ENCODE data around the gene ARSJ.

The ARSJ gene

DNA sequence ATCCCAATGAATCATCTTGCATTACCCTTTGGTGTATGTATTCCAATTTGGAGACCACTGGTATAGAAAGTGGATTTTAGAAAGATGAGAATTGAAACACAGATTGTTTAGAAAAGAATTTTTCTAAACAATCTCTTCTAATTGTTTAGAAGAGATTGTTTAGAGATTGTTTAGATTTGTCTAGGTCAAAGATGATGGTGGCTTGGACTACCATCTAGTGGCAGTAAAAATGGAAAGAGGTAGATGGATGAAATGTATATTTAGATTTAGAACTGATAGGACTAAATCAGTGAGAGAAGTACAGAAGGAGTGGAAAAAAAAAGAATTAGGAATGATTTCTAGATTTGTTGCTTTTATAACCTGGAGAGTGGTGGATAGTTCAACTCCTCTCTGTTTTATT is 70.6 kb downstream of the ARSJ start:
- H3K27ac ChIP-seq (ENCODE audit: low read depth, low read length), result no peak overlapping the region
- H3K9me3 ChIP-seq (ENCODE audit: insufficient read depth, low read length), result no peaks in the 10 kb centered on the region
- H2AFZ ChIP-seq (ENCODE audit: low read depth, low read length, severe bottlenecking), result no peak overlapping the region
- H3F3A ChIP-seq (ENCODE audit: insufficient read depth), result no peaks in the 10 kb centered on the region
- no peak overlapping the region for H3K9ac ChIP-seq (ENCODE audit: low read length)
- no peak overlapping the region for H3K4me2 ChIP-seq (ENCODE audit: low read depth, low read length, poor library complexity, severe bottlenecking)
- no peak for TF ChIP-seq EZH2phosphoT487 (conservative IDR thresholded peaks at IDR 0.05; ENCODE audit: low read length)
- no peak for TF ChIP-seq CTCF (IDR thresholded peaks at IDR 0.05; ENCODE audit: insufficient read depth, low read length, poor library complexity, severe bottlenecking)
- no peak overlapping the region for H3K4me3 ChIP-seq (ENCODE audit: insufficient read depth, low read length, poor library complexity, severe bottlenecking)
- no peaks in the 10 kb centered on the region for H3K9me2 ChIP-seq (replicated peaks; ENCODE audit: insufficient read depth, low read length)
- H3K27me3 ChIP-seq (ENCODE audit: low read length), result no peaks in the 10 kb centered on the region
- no peaks in the 10 kb centered on the region for H3K79me2 ChIP-seq (ENCODE audit: insufficient read depth, low read length)
- no peaks in the 10 kb centered on the region for H4K20me1 ChIP-seq (ENCODE audit: low read depth, low read length)
- no peaks in the 10 kb centered on the region for H3K36me3 ChIP-seq (ENCODE audit: low read length)

GRCh38 chr4:113907559-113907958 is 71.9 kb downstream of the ARSJ start:
- Histone ChIP-seq H3K9ac (ENCODE audit: low read length) (no peak overlapping the region), H3K36me3 (ENCODE audit: low read length) (no peaks in the 10 kb centered on the region), H3K27ac (ENCODE audit: low read depth, low read length) (no peak overlapping the region), H4K20me1 (ENCODE audit: low read depth, low read length) (no peaks in the 10 kb centered on the region), H3K9me2 (replicated peaks; ENCODE audit: insufficient read depth, low read length) (no peaks in the 10 kb centered on the region), H3K79me2 (ENCODE audit: insufficient read depth, low read length) (no peaks in the 10 kb centered on the region), H3F3A (ENCODE audit: insufficient read depth) (no peaks in the 10 kb centered on the region), H3K4me3 (ENCODE audit: insufficient read depth, low read length, poor library complexity, severe bottlenecking) (no peak overlapping the region), H3K4me2 (ENCODE audit: low read depth, low read length, poor library complexity, severe bottlenecking) (no peak overlapping the region), H2AFZ (ENCODE audit: low read depth, low read length, severe bottlenecking) (no peak overlapping the region), H3K9me3 (ENCODE audit: insufficient read depth, low read length) (no peaks in the 10 kb centered on the region), H3K27me3 (ENCODE audit: low read length) (no peaks in the 10 kb centered on the region)
- TF ChIP-seq EZH2phosphoT487 (conservative IDR thresholded peaks at IDR 0.05; ENCODE audit: low read length) (no peak), CTCF (IDR thresholded peaks at IDR 0.05; ENCODE audit: insufficient read depth, low read length, poor library complexity, severe bottlenecking) (no peak)

DNA sequence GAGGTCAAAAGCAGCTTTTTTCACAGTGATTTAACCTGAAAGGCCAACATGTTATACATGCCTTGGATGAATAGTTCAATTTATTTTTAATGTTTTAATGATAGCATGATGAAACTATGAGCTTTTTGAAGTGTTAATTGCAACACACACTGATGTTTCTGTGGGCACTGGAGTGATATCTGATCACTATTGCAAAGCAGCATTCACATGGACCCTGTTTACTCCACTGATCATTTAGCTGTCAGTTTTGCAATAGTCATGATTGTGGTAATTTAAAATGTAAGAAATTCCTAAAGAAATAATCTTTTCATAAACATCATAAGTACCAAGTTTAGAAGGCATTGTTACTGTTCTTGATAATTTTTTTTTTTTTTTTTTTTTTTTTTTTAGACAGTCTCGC is 74.1 kb downstream of the ARSJ start:
- no peak for TF ChIP-seq CTCF (IDR thresholded peaks at IDR 0.05; ENCODE audit: insufficient read depth, low read length, poor library complexity, severe bottlenecking)
- TF ChIP-seq EZH2phosphoT487 (conservative IDR thresholded peaks at IDR 0.05; ENCODE audit: low read length), result no peak
- Histone ChIP-seq H3K79me2 (ENCODE audit: insufficient read depth, low read length) (no peaks in the 10 kb centered on the region), H3K36me3 (ENCODE audit: low read length) (no peaks in the 10 kb centered on the region), H4K20me1 (ENCODE audit: low read depth, low read length) (no peaks in the 10 kb centered on the region), H2AFZ (ENCODE audit: low read depth, low read length, severe bottlenecking) (no peak overlapping the region), H3K9me3 (ENCODE audit: insufficient read depth, low read length) (no peaks in the 10 kb centered on the region), H3K9ac (ENCODE audit: low read length) (no peak overlapping the region), H3F3A (ENCODE audit: insufficient read depth) (no peaks in the 10 kb centered on the region), H3K27ac (ENCODE audit: low read depth, low read length) (no peak overlapping the region), H3K9me2 (replicated peaks; ENCODE audit: insufficient read depth, low read length) (no peaks in the 10 kb centered on the region), H3K4me2 (ENCODE audit: low read depth, low read length, poor library complexity, severe bottlenecking) (no peak overlapping the region), H3K27me3 (ENCODE audit: low read length) (no peaks in the 10 kb centered on the region), H3K4me3 (ENCODE audit: insufficient read depth, low read length, poor library complexity, severe bottlenecking) (no peak overlapping the region)

- Histone ChIP-seq H3K4me2 (ENCODE audit: low read depth, low read length, poor library complexity, severe bottlenecking) (no peak overlapping the region), H3K9me3 (ENCODE audit: insufficient read depth, low read length) (no peaks in the 10 kb centered on the region), H3K36me3 (ENCODE audit: low read length) (no peaks in the 10 kb centered on the region)
Measured at GRCh38 chr4:113904877-113905276, 74.6 kb downstream of the ARSJ start.

More at GRCh38 chr4:113904877-113905276, 74.6 kb downstream of the ARSJ start:
- H3K27me3 ChIP-seq (ENCODE audit: low read length), result no peaks in the 10 kb centered on the region
- no peaks in the 10 kb centered on the region for H3K9me2 ChIP-seq (replicated peaks; ENCODE audit: insufficient read depth, low read length)
- H2AFZ ChIP-seq (ENCODE audit: low read depth, low read length, severe bottlenecking), result no peak overlapping the region
- no peak overlapping the region for H3K27ac ChIP-seq (ENCODE audit: low read depth, low read length)
- no peak overlapping the region for H3K4me3 ChIP-seq (ENCODE audit: insufficient read depth, low read length, poor library complexity, severe bottlenecking)
- TF ChIP-seq CTCF (IDR thresholded peaks at IDR 0.05; ENCODE audit: insufficient read depth, low read length, poor library complexity, severe bottlenecking) (no peak), EZH2phosphoT487 (conservative IDR thresholded peaks at IDR 0.05; ENCODE audit: low read length) (no peak)
- H4K20me1 ChIP-seq (ENCODE audit: low read depth, low read length), result no peaks in the 10 kb centered on the region
- H3F3A ChIP-seq (ENCODE audit: insufficient read depth), result no peaks in the 10 kb centered on the region
- no peaks in the 10 kb centered on the region for H3K79me2 ChIP-seq (ENCODE audit: insufficient read depth, low read length)
- no peak overlapping the region for H3K9ac ChIP-seq (ENCODE audit: low read length)
